GM18526 (cell line): ENCODE measurements around the gene CLCC1.

Experiments
- POLR2A ChIP-seq: IDR thresholded peaks from 3 replicates; pipeline ENCODE4 v1.6.1; 2011; ENCODE audit not compliant: insufficient read length; ENCODE audit errors: extremely low read depth

The CLCC1 gene

GRCh38 chr1:108947871-108948525 is 15.3 kb downstream of the CLCC1 start:
- TF ChIP-seq POLR2A, result no peak

- TF ChIP-seq POLR2A, result no peak
Observed at GRCh38 chr1:108936170-108936569, 27.1 kb downstream of the CLCC1 start.

GRCh38 chr1:108933944-108934343 is 29.3 kb downstream of the CLCC1 start:
- no peak for TF ChIP-seq POLR2A

GRCh38 chr1:108925920-108926319 is 37.4 kb downstream of the CLCC1 start:
- TF ChIP-seq POLR2A, result no peak

GRCh38 chr1:108916788-108917187 is 46.5 kb downstream of the CLCC1 start:
- no peak for TF ChIP-seq POLR2A
